Stimulated activated CD4-positive, alpha-beta T cell treated with anti-CD3 and anti-CD28 coated beads, Interleukin-15, amount 100 ng/mL, for 1 hour (primary cell): ENCODE measurements around the gene CLEC11A.

ENCODE experiments used
- DNase-seq, 2 donors: peaks; one replicate each; pipeline ENCODE4 v3.0.0-alpha.2; 2020; ENCODE audit warnings: low read depth in 1 of 2, low spot score in 1 of 2

Gene CLEC11A

GRCh38 chr19:50723069-50723468 lies at the start of gene CLEC11A:
Gene CLEC11A (plus strand): TSS chr19:50723364. CDS start chr19:50723526, 162 bp downstream.
- no peak for DNase-seq

GRCh38 chr19:50676625-50677197 lies 46.5 kb upstream of the CLEC11A start:
- DNase-seq = no peak

- no peak for DNase-seq
These were observed 45.5 kb upstream of the CLEC11A start for GRCh38 chr19:50677636-50678035.

GRCh38 chr19:50678323-50678722 lies 44.8 kb upstream of the CLEC11A start:
- DNase-seq = no peak

GRCh38 chr19:50679177-50680125 lies 43.7 kb upstream of the CLEC11A start:
- DNase-seq = peak; percentile 46 to 69

GRCh38 chr19:50686310-50687032 lies 36.7 kb upstream of the CLEC11A start:
- no peak for DNase-seq

GRCh38 chr19:50688766-50689165 lies 34.4 kb upstream of the CLEC11A start:
- no peak for DNase-seq

GRCh38 chr19:50690439-50690838 lies 32.7 kb upstream of the CLEC11A start:
- no peak for DNase-seq

GRCh38 chr19:50693064-50693975 lies 29.8 kb upstream of the CLEC11A start:
- no peak for DNase-seq

GRCh38 chr19:50694815-50695145 lies 28.4 kb upstream of the CLEC11A start:
- no peak for DNase-seq

- no peak for DNase-seq
These were observed 27.7 kb upstream of the CLEC11A start for GRCh38 chr19:50695251-50696093.

- DNase-seq = no peak
These were observed 27.1 kb upstream of the CLEC11A start for GRCh38 chr19:50696094-50696483.

GRCh38 chr19:50697414-50698124 lies 25.6 kb upstream of the CLEC11A start:
- DNase-seq = no peak

- no peak for DNase-seq
These were observed 21.7 kb upstream of the CLEC11A start for GRCh38 chr19:50701367-50701985.

- DNase-seq = no peak
These were observed 20.9 kb upstream of the CLEC11A start for GRCh38 chr19:50702158-50702870.

GRCh38 chr19:50702871-50703829 lies 20.0 kb upstream of the CLEC11A start:
- no peak for DNase-seq
